OCI-LY1 (cell line): ENCODE data around the gene ZYG11B.

ENCODE experiments used
- H2AFZ ChIP-seq: fragments of 200-600 bp; sonication (generic), shearing (Covaris generic); 2 replicates; pipeline ENCODE4 v1.6.0; 2014; ENCODE audit warnings: antibody characterized with exemption, mild to moderate bottlenecking, low read length
- H3F3A ChIP-seq: fragments of 200-600 bp; sonication (generic), shearing (Covaris generic); 2 replicates; pipeline ENCODE4 v1.6.0; 2014; ENCODE audit warnings: mild to moderate bottlenecking, antibody characterized with exemption, low read length, moderate library complexity; ENCODE audit not compliant: insufficient read depth
- H3K27ac ChIP-seq: fragments of 200-600 bp; sonication (generic); 2 replicates; pipeline ENCODE4 v1.5.1; 2014; ENCODE audit warnings: low read length, mixed run types, mild to moderate bottlenecking, low read depth; ENCODE audit not compliant: poor library complexity, severe bottlenecking
- H3K27me3 ChIP-seq: fragments of 200-600 bp; sonication (generic); 2 replicates; pipeline ENCODE4 v1.6.0; 2014; ENCODE audit warnings: antibody characterized with exemption, mild to moderate bottlenecking, low read length, moderate library complexity; ENCODE audit not compliant: insufficient read depth
- H3K36me3 ChIP-seq: fragments of 200-600 bp; sonication (generic); 2 replicates; pipeline ENCODE4 v1.6.1; 2014; ENCODE audit warnings: mild to moderate bottlenecking, antibody characterized with exemption, low read length, moderate library complexity, mixed read lengths; ENCODE audit not compliant: insufficient read depth
- H3K4me1 ChIP-seq: fragments of 200-600 bp; sonication (generic); 2 replicates; pipeline ENCODE4 v1.5.1; 2014; ENCODE audit warnings: mild to moderate bottlenecking, low read length, moderate library complexity; ENCODE audit not compliant: insufficient read depth, severe bottlenecking
- H3K4me2 ChIP-seq: fragments of 200-600 bp; sonication (generic), shearing (Covaris generic); 2 replicates; pipeline ENCODE4 v1.6.1; 2014; ENCODE audit warnings: low read length
- H3K4me3 ChIP-seq: fragments of 200-600 bp; sonication (generic); 2 replicates; pipeline ENCODE4 v1.5.1; 2014; ENCODE audit warnings: low read length, low read depth, mild to moderate bottlenecking, mixed read lengths; ENCODE audit not compliant: poor library complexity, severe bottlenecking
- H3K79me2 ChIP-seq: fragments of 200-600 bp; shearing (Covaris generic); 2 replicates; pipeline ENCODE4 v1.6.1; 2016; ENCODE audit warnings: mixed run types, low read length, mixed read lengths; ENCODE audit not compliant: insufficient read depth
- H3K9ac ChIP-seq: fragments of 200-600 bp; sonication (generic), shearing (Covaris generic); 2 replicates; pipeline ENCODE4 v1.6.1; 2014; ENCODE audit warnings: mild to moderate bottlenecking, low read length, mixed read lengths
- H3K9me2 ChIP-seq: fragments of 200-600 bp; sonication (generic), shearing (Covaris generic); 2 replicates; pipeline ENCODE4 v1.6.1; 2014; ENCODE audit warnings: low read depth, mild to moderate bottlenecking, low read length, mixed read lengths
- H3K9me3 ChIP-seq: fragments of 200-600 bp; shearing (Covaris generic); 2 replicates; pipeline ENCODE4 v1.6.1; 2014; ENCODE audit warnings: low read length, mixed read lengths
- H4K20me1 ChIP-seq: fragments of 200-600 bp; sonication (generic), shearing (Covaris generic); 2 replicates; pipeline ENCODE4 v1.6.0; 2016; ENCODE audit warnings: mild to moderate bottlenecking, low read length; ENCODE audit not compliant: insufficient read depth
- EZH2 ChIP-seq: fragments of 200-600 bp; sonication (generic), shearing (Covaris generic); IDR thresholded peaks from 2 replicates; pipeline ENCODE4 v1.8.0; 2017; ENCODE audit warnings: borderline replicate concordance, mixed run types, mild to moderate bottlenecking, antibody characterized with exemption, low read length, moderate library complexity, mixed read lengths
- TF ChIP-seq, protein P1 (sequence below): fragments of 200-600 bp; sonication (generic), shearing (Covaris generic); IDR thresholded peaks from 2 replicates; pipeline ENCODE4 v1.5.1; 2017; ENCODE audit warnings: mild to moderate bottlenecking, antibody characterized with exemption, low read length, moderate library complexity, mixed read lengths

ZYG11B gene

DNA sequence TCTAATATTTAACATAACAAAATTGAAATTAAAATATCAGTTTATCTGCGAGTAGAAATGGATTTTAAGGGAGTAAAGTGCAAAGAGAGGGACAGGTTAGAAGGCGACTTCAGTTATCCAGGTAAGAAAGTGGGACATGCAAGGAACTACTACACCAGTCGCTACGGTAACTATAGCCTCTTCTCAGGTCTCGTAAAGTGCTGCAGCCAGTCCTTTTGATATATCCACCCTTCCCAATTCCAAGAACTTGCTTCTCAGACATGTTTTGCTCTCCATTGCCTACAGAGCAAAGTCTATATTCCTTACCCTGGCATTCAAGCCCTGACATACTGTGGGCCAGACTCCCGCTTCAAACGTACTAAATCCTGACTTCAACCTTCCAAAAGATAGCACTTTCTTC, 30.6 kb upstream of the ZYG11B start:
- H3K9ac ChIP-seq = no peak overlapping the region
- peaks cover 19% of the 10 kb centered on the region for H3K79me2 ChIP-seq
- H3K9me2 ChIP-seq = no peaks in the 10 kb centered on the region
- no peak overlapping the region for H3K4me2 ChIP-seq
- H4K20me1 ChIP-seq = no peaks in the 10 kb centered on the region
- H2AFZ ChIP-seq = no peak overlapping the region
- no peaks in the 10 kb centered on the region for H3K9me3 ChIP-seq
- TF ChIP-seq, protein P1, sequence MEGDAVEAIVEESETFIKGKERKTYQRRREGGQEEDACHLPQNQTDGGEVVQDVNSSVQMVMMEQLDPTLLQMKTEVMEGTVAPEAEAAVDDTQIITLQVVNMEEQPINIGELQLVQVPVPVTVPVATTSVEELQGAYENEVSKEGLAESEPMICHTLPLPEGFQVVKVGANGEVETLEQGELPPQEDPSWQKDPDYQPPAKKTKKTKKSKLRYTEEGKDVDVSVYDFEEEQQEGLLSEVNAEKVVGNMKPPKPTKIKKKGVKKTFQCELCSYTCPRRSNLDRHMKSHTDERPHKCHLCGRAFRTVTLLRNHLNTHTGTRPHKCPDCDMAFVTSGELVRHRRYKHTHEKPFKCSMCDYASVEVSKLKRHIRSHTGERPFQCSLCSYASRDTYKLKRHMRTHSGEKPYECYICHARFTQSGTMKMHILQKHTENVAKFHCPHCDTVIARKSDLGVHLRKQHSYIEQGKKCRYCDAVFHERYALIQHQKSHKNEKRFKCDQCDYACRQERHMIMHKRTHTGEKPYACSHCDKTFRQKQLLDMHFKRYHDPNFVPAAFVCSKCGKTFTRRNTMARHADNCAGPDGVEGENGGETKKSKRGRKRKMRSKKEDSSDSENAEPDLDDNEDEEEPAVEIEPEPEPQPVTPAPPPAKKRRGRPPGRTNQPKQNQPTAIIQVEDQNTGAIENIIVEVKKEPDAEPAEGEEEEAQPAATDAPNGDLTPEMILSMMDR = no peak
- no peak for TF ChIP-seq EZH2
- peaks cover 23% of the 10 kb centered on the region for H3K36me3 ChIP-seq
- no peak overlapping the region for H3K4me3 ChIP-seq
- no peaks in the 10 kb centered on the region for H3K27me3 ChIP-seq
- H3K4me1 ChIP-seq = peaks cover 20% of the 10 kb centered on the region
- H3K27ac ChIP-seq = no peak overlapping the region
- H3F3A ChIP-seq = no peaks in the 10 kb centered on the region

DNA sequence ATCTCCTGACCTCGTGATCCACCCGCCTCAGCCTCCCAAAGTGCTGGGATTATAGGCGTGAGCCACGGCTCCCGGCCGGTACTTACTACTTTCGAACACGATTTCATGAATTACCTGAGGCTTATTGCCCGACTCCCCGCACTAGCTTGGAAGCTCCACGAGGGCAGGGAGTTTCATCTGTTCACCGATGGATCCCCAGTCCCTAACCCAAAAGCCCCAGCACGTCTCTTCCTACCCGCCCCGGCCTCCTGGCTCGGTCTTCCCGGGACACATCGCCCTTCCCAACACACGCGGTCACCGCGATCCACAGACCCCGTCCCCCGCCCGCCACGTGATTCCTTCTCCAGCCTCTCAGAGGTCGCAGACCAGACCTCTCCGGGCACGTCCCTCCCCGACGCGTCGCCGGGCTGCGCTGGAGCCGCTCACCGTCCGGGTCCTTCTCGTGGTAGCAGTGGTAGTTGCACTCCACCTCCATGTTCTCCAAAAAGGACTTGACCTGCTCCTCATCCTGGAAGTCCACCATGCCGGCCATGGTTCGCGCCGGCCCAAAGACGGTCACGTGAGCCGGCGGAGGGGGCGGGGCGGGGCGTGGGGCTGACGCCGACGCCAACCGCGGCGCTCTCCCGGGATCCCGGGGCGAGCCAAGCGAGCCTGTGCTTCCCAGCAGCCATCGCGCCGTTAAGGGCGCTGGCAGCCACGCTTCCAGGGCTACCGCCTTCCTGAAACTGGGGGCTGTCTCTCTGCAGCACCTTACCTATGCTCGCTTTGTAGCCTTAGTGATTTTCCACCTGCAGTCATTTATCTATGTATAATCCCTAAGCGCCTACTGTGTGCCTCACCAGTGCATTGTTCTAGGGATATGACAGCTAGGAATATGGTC, 28.2 kb upstream of the ZYG11B start, which contains the start of gene COA7:
COA7 (minus strand) TSS at position 553 of the 880 bp plus-strand sequence; CDS start at position 532, 21 bp downstream.
- peaks cover 19% of the 10 kb centered on the region for H3K79me2 ChIP-seq
- peak within 1 kb of the TSS; percentile 56 for H2AFZ ChIP-seq
- peak within 1 kb of the TSS; percentile 92 for H3K4me3 ChIP-seq
- H3K9ac ChIP-seq = peak within 1 kb of the TSS; percentile 84
- no peaks in the 10 kb centered on the region for H3K27me3 ChIP-seq
- H3K4me2 ChIP-seq = peak within 1 kb of the TSS; percentile 84
- no peak for TF ChIP-seq EZH2
- TF ChIP-seq, protein P1 = no peak
- peak within 1 kb of the TSS; percentile 9 for H3K27ac ChIP-seq
- H3K9me3 ChIP-seq = no peaks in the 10 kb centered on the region
- no peaks in the 10 kb centered on the region for H3K9me2 ChIP-seq
- peaks cover 27% of the 10 kb centered on the region for H3K4me1 ChIP-seq
- no peaks in the 10 kb centered on the region for H4K20me1 ChIP-seq
- no peaks in the 10 kb centered on the region for H3F3A ChIP-seq
- peaks cover 2% of the 10 kb centered on the region for H3K36me3 ChIP-seq

DNA sequence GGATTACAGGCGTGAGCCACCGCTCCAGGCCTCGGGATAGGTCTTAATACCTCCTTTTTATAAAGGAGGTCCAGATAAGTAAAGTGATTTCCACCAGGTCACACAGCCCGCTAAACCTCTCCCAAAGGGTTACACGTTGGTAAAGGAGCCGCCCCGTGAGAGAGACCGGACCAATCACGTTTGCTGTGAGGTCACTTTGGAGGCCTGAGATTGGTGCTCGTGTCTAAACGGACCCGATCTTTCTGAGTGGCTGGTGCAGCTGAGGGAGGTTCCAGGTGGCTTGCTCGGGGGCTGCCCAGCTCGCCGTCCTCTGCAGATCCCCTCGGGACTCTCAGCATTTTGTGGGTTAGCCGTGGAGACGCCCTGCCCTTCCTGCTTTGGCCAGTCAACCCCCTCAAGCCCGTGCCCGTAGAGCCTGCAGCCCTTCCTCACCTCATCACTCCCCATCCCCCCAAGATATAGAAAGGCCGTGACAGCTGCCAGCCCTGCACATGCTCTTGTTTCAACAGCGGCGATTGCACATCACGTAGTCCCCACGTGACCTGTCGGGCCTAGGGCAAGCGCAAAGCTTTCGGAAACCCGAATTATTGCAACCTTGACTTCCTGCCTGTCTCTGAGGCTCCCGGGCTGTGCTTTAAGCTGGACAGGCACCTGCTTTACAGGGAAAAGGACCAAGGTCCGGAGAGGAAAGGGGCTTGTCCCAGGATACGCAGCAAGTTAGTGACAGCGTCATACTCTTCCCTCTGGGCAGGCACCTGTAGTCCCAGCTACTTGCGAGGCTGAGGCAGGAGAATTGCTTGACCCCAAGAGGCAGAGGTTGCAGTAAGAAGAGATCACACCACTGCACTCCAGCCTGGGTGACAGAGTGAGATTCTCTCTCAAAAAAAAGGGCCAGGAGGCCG, 23.1 kb upstream of the ZYG11B start:
- Histone ChIP-seq H3K4me3 (peak overlapping the region; percentile 62), H3F3A (no peaks in the 10 kb centered on the region), H2AFZ (peak overlapping the region; percentile 92), H3K79me2 (no peaks in the 10 kb centered on the region), H3K36me3 (no peaks in the 10 kb centered on the region), H4K20me1 (no peaks in the 10 kb centered on the region), H3K27ac (peak overlapping the region; percentile 71), H3K4me1 (peaks cover 19% of the 10 kb centered on the region), H3K9ac (peak overlapping the region; percentile 68), H3K9me2 (no peaks in the 10 kb centered on the region), H3K9me3 (no peaks in the 10 kb centered on the region), H3K27me3 (no peaks in the 10 kb centered on the region), H3K4me2 (peak overlapping the region; percentile 80)
- TF ChIP-seq EZH2 = no peak
- TF ChIP-seq, protein P1 = no peak
